Activated B cell treated with CpG ODN at 0.5 μM for 24 hours (primary cell): ENCODE data around the gene P2RX2. TPM values are rescaled to one million over a fixed set of nuclear protein-coding genes. Genes with fewer than 3 reads are reported as not detected.

Experiments used
- ATAC-seq: fragments of 200-7000 bp; cut with Tn5 transposase; one replicate; pipeline ENCODE4 v1.10.0; 2021; ENCODE audit warnings: low read depth, mild to moderate bottlenecking, moderate library complexity
- CTCF ChIA-PET: fragments of 350-600 bp; sonication (Branson Sonifier 250); formaldehyde crosslinking; loops from one replicate; lab custom pipeline; 2021; ENCODE audit warnings: antibody characterized with exemption; lab: Charles Lee
- POLR2A ChIA-PET: fragments of 350-600 bp; sonication (Branson Sonifier 250); formaldehyde crosslinking; loops from one replicate; lab custom pipeline; 2021; ENCODE audit warnings: antibody characterized with exemption; lab: Charles Lee
- DNase-seq: peaks from one replicate; pipeline ENCODE4 v3.0.0; 2022
- H3K27ac Mint-ChIP-seq: one replicate; pipeline ENCODE4 v1.8.0; 2020; ENCODE audit warnings: mixed read lengths
- H3K27me3 Mint-ChIP-seq: one replicate; pipeline ENCODE4 v1.8.0; 2021; ENCODE audit warnings: mixed read lengths
- H3K36me3 Mint-ChIP-seq: one replicate; pipeline ENCODE4 v1.8.0; 2021; ENCODE audit warnings: low read depth, mixed read lengths
- H3K4me1 Mint-ChIP-seq: one replicate; pipeline ENCODE4 v1.8.0; 2021; ENCODE audit warnings: mixed read lengths
- H3K4me3 Mint-ChIP-seq: one replicate; pipeline ENCODE4 v1.8.0; 2020; ENCODE audit warnings: mild to moderate bottlenecking, mixed read lengths
- H3K9me3 Mint-ChIP-seq: one replicate; pipeline ENCODE4 v1.8.0; 2020; ENCODE audit warnings: mixed read lengths
- CTCF ChIP-seq: fragments of 200-600 bp; IDR thresholded peaks from one replicate; pipeline ENCODE4 v1.8.0; 2022; ENCODE audit warnings: antibody characterized with exemption, mild to moderate bottlenecking
- intact Hi-C: fragments of 100-400 bp; cut with micrococcal nuclease; formaldehyde crosslinking; loops from one replicate; pipeline ENCODE4 v1.15.1; 2024
- total RNA-seq: library from RNA; stranded (reverse); gene quantifications from 2 replicates; pipeline ENCODE4 v1.2.3, GENCODE V29; 2022

P2RX2 gene
- total RNA-seq, 1 donor from 2014 or later = not detected

DNA sequence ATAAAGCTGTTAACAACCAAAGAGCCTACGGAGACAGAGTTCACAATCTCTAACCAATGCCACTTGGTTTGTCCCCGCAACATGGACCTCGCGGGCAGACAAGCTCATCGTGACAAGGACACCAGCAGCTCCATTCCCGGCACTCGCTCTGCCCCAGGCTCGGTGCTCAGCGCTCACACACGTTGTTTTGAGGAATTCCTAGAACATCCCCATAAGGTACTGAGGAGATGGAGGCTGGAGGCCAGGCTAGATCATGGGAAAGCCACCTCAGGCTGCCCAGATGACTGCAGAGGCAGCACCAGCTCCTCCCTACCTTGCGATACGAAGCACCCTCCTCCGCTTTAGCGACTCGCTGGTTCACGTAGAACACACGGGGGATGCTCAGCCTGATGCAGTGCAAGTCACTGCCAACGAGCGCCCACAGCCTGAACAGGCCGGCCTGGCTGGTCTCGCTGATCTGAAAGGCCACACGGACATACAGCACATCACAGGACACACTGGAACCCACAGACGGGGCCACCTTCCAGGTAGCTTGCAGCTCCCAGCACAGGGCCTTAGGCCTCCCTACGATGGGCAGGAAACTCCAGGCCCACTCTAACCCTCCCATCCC is 30.1 kb downstream of the P2RX2 start:
- no peak overlapping the region for H3K27ac Mint-ChIP-seq
- ChIA-PET POLR2A (no interaction called here), CTCF (no interaction called here)
- H3K27me3 Mint-ChIP-seq = no peaks in the 10 kb centered on the region
- DNase-seq = no peak
- intact Hi-C loops = no loop called here
- H3K36me3 Mint-ChIP-seq = peaks cover 57% of the 10 kb centered on the region
- no peaks in the 10 kb centered on the region for H3K9me3 Mint-ChIP-seq
- H3K4me3 Mint-ChIP-seq = no peak overlapping the region
- no peak for ATAC-seq
- no peak for TF ChIP-seq CTCF
- H3K4me1 Mint-ChIP-seq = no peaks in the 10 kb centered on the region

DNA sequence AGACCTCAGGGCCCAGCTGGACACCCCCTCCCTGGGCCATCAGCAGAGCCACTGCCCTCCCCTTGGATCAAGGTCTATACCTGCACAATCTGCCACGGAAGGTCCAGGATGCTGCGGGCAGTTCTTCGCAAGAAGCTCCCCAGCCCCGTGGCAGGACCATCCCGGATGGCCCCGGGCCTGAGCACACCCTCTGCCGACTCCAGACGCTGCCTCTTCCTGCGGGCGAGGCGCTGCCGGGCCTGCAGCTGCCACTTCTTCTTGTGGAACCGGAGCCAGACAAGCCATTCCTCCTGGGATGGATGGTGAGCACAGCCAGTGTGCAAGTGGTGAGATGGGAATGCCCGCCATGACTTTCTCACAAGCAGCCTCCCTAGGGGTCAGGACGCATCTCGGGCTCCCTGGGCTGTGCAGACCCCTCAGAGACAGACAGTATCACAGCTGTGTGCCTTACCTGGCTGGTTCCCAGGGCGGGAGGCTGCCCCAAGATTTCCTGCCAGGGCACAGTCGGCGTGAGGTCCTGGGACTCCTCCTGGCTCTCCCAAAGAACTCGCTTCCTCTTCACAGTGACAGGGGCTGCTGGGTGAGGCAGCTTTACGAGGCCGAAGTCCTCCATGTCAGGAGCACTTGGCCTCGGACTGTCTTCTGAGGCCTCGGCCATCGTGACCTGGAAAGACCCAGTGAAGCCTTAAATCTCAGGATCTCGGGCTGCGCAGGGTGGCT is 30.8 kb downstream of the P2RX2 start:
- H3K36me3 Mint-ChIP-seq = peaks cover 61% of the 10 kb centered on the region
- no peaks in the 10 kb centered on the region for H3K4me1 Mint-ChIP-seq
- H3K9me3 Mint-ChIP-seq = no peaks in the 10 kb centered on the region
- ChIA-PET CTCF (no interaction called here), POLR2A (no interaction called here)
- H3K27me3 Mint-ChIP-seq = no peaks in the 10 kb centered on the region
- no peak overlapping the region for H3K4me3 Mint-ChIP-seq
- ATAC-seq = no peak
- no peak for DNase-seq
- no peak for TF ChIP-seq CTCF
- H3K27ac Mint-ChIP-seq = no peak overlapping the region
- intact Hi-C loops = no loop called here

- Mint-ChIP-seq H3K4me3 (no peak overlapping the region), H3K36me3 (peaks cover 62% of the 10 kb centered on the region), H3K27ac (no peak overlapping the region), H3K9me3 (no peaks in the 10 kb centered on the region), H3K4me1 (no peaks in the 10 kb centered on the region), H3K27me3 (no peaks in the 10 kb centered on the region)
- TF ChIP-seq CTCF = no peak
- CTCF ChIA-PET = no interaction called here
- intact Hi-C loops = no loop called here
- POLR2A ChIA-PET = interaction anchor here (0.6 to 0.7 kb wide), 2 partner anchors 19 to 56 kb away, joined by 3 to 5 read pairs; no protein-coding TSS in a partner anchor
- ATAC-seq = no peak
- no peak for DNase-seq
Observed at GRCh38 chr12:132651444-132652100, 33.0 kb downstream of the P2RX2 start.

- intact Hi-C loops = no loop called here
- Mint-ChIP-seq H3K27me3 (no peaks in the 10 kb centered on the region), H3K4me1 (no peaks in the 10 kb centered on the region), H3K4me3 (no peak overlapping the region), H3K9me3 (no peaks in the 10 kb centered on the region), H3K36me3 (peaks cover 65% of the 10 kb centered on the region), H3K27ac (no peak overlapping the region)
- ATAC-seq = no peak
- CTCF ChIA-PET = no interaction called here
- POLR2A ChIA-PET = no interaction called here
- DNase-seq = no peak
- no peak for TF ChIP-seq CTCF
Observed at GRCh38 chr12:132653567-132654290, 35.2 kb downstream of the P2RX2 start.
